Measurements from ENCODE around the gene FCN1.

FCN1 gene

DNA sequence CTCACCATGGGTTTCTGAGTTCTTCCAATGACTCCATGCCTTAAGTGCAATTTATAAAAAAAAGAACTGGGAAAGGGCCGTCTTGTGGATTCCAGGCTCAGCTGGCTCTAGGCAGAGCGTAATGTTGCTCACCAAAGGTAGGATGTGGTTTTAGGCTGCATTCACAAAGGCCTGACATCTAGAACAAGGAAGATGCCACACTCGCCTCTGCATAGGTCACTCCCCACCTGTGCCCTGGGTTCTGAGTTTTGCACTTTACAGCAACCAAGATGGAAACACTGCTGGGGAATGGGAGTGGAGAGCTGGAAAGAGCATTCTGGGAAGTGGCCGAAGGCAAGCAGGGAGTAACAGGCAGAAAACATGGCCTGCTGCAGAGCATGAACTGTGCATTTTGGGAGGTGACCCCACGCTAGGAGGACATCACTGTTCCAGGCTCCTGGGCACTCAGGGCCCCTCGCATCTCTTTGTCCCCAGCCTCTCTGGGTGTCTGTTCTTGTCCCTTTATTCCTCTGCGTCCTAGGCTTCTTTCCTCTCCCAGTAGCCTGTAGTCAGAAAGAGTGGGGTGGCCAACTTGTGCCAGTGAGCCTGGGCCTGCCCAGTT, 24.8 kb downstream of the FCN1 start:
- H3K4me3 ChIP-seq (ENCODE audit: low read depth, low read length) = no peak overlapping the region
- DNase-seq (ENCODE audit: low read depth) = no peak
- TF ChIP-seq CTCF (IDR thresholded peaks at IDR 0.05; ENCODE audit: low read depth, low read length, missing control alignments) = no peak

- no peak overlapping the region for H3K4me3 ChIP-seq (ENCODE audit: low read depth, low read length)
- no peak for DNase-seq (ENCODE audit: low read depth)
- TF ChIP-seq CTCF (IDR thresholded peaks at IDR 0.05; ENCODE audit: low read depth, low read length, missing control alignments) = no peak
These were observed 25.5 kb downstream of the FCN1 start for GRCh38 chr9:134892221-134892620.

DNA sequence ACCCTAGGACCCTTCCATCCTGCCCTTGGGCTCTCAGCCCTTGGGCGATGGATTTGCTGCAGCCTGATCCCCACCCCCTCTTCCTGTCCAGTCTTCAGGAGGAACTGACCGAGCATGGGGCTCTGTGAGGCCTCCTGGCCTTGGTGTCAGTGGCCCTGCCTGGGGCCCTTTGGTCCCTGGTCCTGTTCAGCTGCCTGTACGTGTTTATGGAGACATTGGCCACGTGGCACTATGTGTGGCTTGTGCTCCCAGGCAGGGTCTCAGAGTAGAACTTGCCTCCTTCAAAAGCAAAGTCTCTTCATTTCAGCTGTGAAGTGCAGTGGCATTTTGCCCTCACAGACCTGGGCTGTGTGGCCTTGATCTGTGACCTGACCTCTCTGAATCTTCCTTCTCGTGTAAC, 26.0 kb downstream of the FCN1 start:
- no peak for TF ChIP-seq CTCF (IDR thresholded peaks at IDR 0.05; ENCODE audit: low read depth, low read length, missing control alignments)
- no peak overlapping the region for H3K4me3 ChIP-seq (ENCODE audit: low read depth, low read length)
- no peak for DNase-seq (ENCODE audit: low read depth)

DNA sequence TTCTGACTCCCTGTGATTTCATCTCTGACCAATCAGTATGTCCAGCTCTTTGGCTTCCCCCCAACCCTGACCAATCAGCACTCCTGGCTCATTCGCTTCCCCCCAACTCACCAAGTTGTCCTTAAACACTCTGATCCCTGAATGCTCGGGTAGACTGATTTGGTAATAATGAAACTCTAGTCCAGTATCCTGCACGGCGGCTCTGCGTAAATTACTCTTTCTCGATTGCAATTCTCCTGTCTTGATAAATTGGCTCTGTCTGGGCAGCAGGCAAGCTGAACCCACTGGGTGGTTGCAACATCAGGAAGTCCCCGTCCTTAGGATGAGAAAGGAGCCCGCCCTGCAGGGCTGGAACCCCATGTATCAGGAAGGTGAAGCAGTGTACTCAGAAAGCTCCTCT, 26.7 kb downstream of the FCN1 start:
- no peak overlapping the region for H3K4me3 ChIP-seq (ENCODE audit: low read depth, low read length)
- TF ChIP-seq CTCF (IDR thresholded peaks at IDR 0.05; ENCODE audit: low read depth, low read length, missing control alignments) = no peak
- no peak for DNase-seq (ENCODE audit: low read depth)

GRCh38 chr9:134890155-134890495, 27.6 kb downstream of the FCN1 start:
- H3K4me3 ChIP-seq (ENCODE audit: low read depth, low read length) = no peak overlapping the region
- no peak for DNase-seq (ENCODE audit: low read depth)
- TF ChIP-seq CTCF (IDR thresholded peaks at IDR 0.05; ENCODE audit: low read depth, low read length, missing control alignments) = no peak

- H3K4me3 ChIP-seq (ENCODE audit: low read depth, low read length) = no peak overlapping the region
- TF ChIP-seq CTCF (IDR thresholded peaks at IDR 0.05; ENCODE audit: low read depth, low read length, missing control alignments) = no peak
- DNase-seq (ENCODE audit: low read depth) = no peak
These were observed 28.1 kb downstream of the FCN1 start for GRCh38 chr9:134889386-134890154.

Data from GM12864 (cell line).